DND-41 (cell line): ENCODE results near the gene ERP27.

Experiments
- ATAC-seq: fragments of 200-7000 bp; cut with Tn5 transposase; 3 replicates; pipeline ENCODE4 v1.9.1; 2021; ENCODE audit warnings: low read depth; ENCODE audit not compliant: insufficient read depth
- DNase-seq: peaks from one replicate; pipeline ENCODE4 v3.0.0-alpha.2; 2020
- H2AFZ ChIP-seq: 2 replicates; pipeline ENCODE4 v1.6.0; 2012; ENCODE audit warnings: low read depth, low read length
- H3K27ac ChIP-seq: 2 replicates; pipeline ENCODE4 v1.5.1; 2012; ENCODE audit warnings: low read length, inconsistent platforms
- H3K27me3 ChIP-seq: fragments of 200-600 bp; sonication (generic); 2 replicates; pipeline ENCODE4 v1.6.0; 2012; ENCODE audit warnings: low read length, mild to moderate bottlenecking, inconsistent platforms; ENCODE audit not compliant: insufficient read depth, poor library complexity
- H3K36me3 ChIP-seq: 2 replicates; pipeline ENCODE4 v1.5.1; 2012; ENCODE audit warnings: low read length, inconsistent platforms; ENCODE audit not compliant: insufficient read depth
- H3K4me1 ChIP-seq: 2 replicates; pipeline ENCODE4 v1.5.1; 2012; ENCODE audit warnings: mild to moderate bottlenecking, low read length; ENCODE audit not compliant: insufficient read depth
- H3K4me2 ChIP-seq: 2 replicates; pipeline ENCODE4 v1.6.0; 2012; ENCODE audit warnings: mild to moderate bottlenecking, moderate library complexity, low read length, inconsistent platforms; ENCODE audit not compliant: insufficient read depth
- H3K4me3 ChIP-seq, 2 experiments: fragments of 200-600 bp in 1 of 2; shearing (Covaris generic) in 1 of 2; 2 replicates each; pipeline ENCODE4 v1.5.1; 2012 to 2016; ENCODE audit warnings: inconsistent platforms in 2 of 2, low read length in 2 of 2, mild to moderate bottlenecking in 2 of 2, low read depth in 1 of 2, moderate library complexity in 1 of 2
- H3K79me2 ChIP-seq: 2 replicates; pipeline ENCODE4 v1.6.0; 2012; ENCODE audit warnings: low read length, inconsistent platforms; ENCODE audit not compliant: insufficient read depth
- H3K9ac ChIP-seq: 2 replicates; pipeline ENCODE4 v1.6.0; 2012; ENCODE audit warnings: low read depth, mild to moderate bottlenecking, inconsistent platforms, low read length, moderate library complexity
- H3K9me3 ChIP-seq: 2 replicates; pipeline ENCODE4 v1.5.1; 2012; ENCODE audit warnings: low read length, moderate library complexity, mild to moderate bottlenecking, inconsistent platforms; ENCODE audit not compliant: insufficient read depth, severe bottlenecking
- H4K20me1 ChIP-seq: 2 replicates; pipeline ENCODE4 v1.6.0; 2012; ENCODE audit warnings: low read length; ENCODE audit not compliant: insufficient read depth
- CTCF ChIP-seq: IDR thresholded peaks from 2 replicates; pipeline ENCODE4 v1.5.1; 2012; ENCODE audit warnings: borderline replicate concordance, low read length, moderate library complexity, mild to moderate bottlenecking; ENCODE audit not compliant: poor library complexity, severe bottlenecking; ENCODE audit errors: extremely low read depth
- EZH2 ChIP-seq: IDR thresholded peaks from 3 replicates; pipeline ENCODE4 v1.6.1; 2012; ENCODE audit warnings: borderline replicate concordance, low read depth, mild to moderate bottlenecking, moderate library complexity, low read length, inconsistent platforms; ENCODE audit not compliant: severe bottlenecking

Gene ERP27

GRCh38 chr12:14953752-14954151 lies 15.4 kb upstream of the ERP27 start:
- H3K9me3 ChIP-seq: no peaks in the 10 kb centered on the region
- H4K20me1 ChIP-seq: peaks cover 33% of the 10 kb centered on the region
- H3K4me2 ChIP-seq: peak overlapping the region; percentile 89
- H3K27ac ChIP-seq: peak overlapping the region; percentile 95
- no peak overlapping the region for H2AFZ ChIP-seq
- H3K36me3 ChIP-seq: peaks cover 67% of the 10 kb centered on the region
- peaks cover 98% of the 10 kb centered on the region for H3K79me2 ChIP-seq
- peaks cover 100% of the 10 kb centered on the region for H3K4me1 ChIP-seq
- no peak for DNase-seq
- H3K9ac ChIP-seq: peak overlapping the region; percentile 41
- H3K27me3 ChIP-seq: no peaks in the 10 kb centered on the region
- no peak for ATAC-seq
- peak overlapping the region in 1 of 2 experiments; percentile 45; a peak in 2 of 4 replicates for H3K4me3 ChIP-seq
- TF ChIP-seq EZH2 (no peak), CTCF (no peak)

- H3K36me3 ChIP-seq: peaks cover 66% of the 10 kb centered on the region
- H3K4me3 ChIP-seq: peak overlapping the region in 1 of 2 experiments; percentile 2; a peak in 2 of 4 replicates
- H3K4me1 ChIP-seq: peaks cover 100% of the 10 kb centered on the region
- no peaks in the 10 kb centered on the region for H3K9me3 ChIP-seq
- H3K79me2 ChIP-seq: peaks cover 97% of the 10 kb centered on the region
- ATAC-seq (peak; percentile 47), DNase-seq (peak; percentile 41)
- no peak overlapping the region for H2AFZ ChIP-seq
- peak overlapping the region; percentile 65; the same call in 1 of the 2 replicates for H3K9ac ChIP-seq
- peak overlapping the region; percentile 95 for H3K27ac ChIP-seq
- H3K4me2 ChIP-seq: peak overlapping the region; percentile 89
- peaks cover 22% of the 10 kb centered on the region for H4K20me1 ChIP-seq
- H3K27me3 ChIP-seq: no peaks in the 10 kb centered on the region
- TF ChIP-seq CTCF (peak; percentile 38), EZH2 (no peak)
Measured at GRCh38 chr12:14952299-14952921, 14.1 kb upstream of the ERP27 start.

- no peak for TF ChIP-seq CTCF
- no peak for TF ChIP-seq EZH2
Measured at GRCh38 chr12:14951851-14952250, 13.5 kb upstream of the ERP27 start.

More at GRCh38 chr12:14951851-14952250, 13.5 kb upstream of the ERP27 start:
- no peaks in the 10 kb centered on the region for H3K27me3 ChIP-seq
- no peaks in the 10 kb centered on the region for H3K9me3 ChIP-seq
- H3K4me1 ChIP-seq: peaks cover 100% of the 10 kb centered on the region
- peak overlapping the region; percentile 95 for H3K27ac ChIP-seq
- peaks cover 97% of the 10 kb centered on the region for H3K79me2 ChIP-seq
- ATAC-seq: no peak
- DNase-seq: no peak
- peak overlapping the region; percentile 65 for H3K9ac ChIP-seq
- no peak overlapping the region for H3K4me3 ChIP-seq
- H3K4me2 ChIP-seq: peak overlapping the region; percentile 89
- peaks cover 21% of the 10 kb centered on the region for H4K20me1 ChIP-seq
- no peak overlapping the region for H2AFZ ChIP-seq
- peaks cover 67% of the 10 kb centered on the region for H3K36me3 ChIP-seq
